HL-60 (cell line): ENCODE data around the gene MAP4.

ENCODE experiments used
- DNase-seq, 2 experiments: peaks; one replicate each; pipeline ENCODE4 v3.0.0-alpha.2; 2010 to 2020; ENCODE audit warnings: low read depth in 1 of 2, low spot score in 1 of 2
- H3K27ac ChIP-seq: fragments of 250-450 bp; sonication (Bioruptor Pico); replicated peaks from 2 replicates; pipeline ENCODE4 v1.5.1; 2020; ENCODE audit warnings: mild to moderate bottlenecking, moderate library complexity
- H3K27me3 ChIP-seq: fragments of 250-450 bp; sonication (Bioruptor Pico); 2 replicates; pipeline ENCODE4 v1.5.1; 2021; ENCODE audit warnings: mild to moderate bottlenecking, moderate library complexity; ENCODE audit not compliant: insufficient read depth, poor library complexity, severe bottlenecking
- H3K4me3 ChIP-seq: replicated peaks from 2 replicates; pipeline ENCODE4 v1.5.1; 2011; ENCODE audit warnings: mild to moderate bottlenecking, control low read depth, low read length; ENCODE audit not compliant: insufficient read depth
- CTCF ChIP-seq: IDR thresholded peaks from one replicate; pipeline ENCODE4 v1.5.1; 2011; ENCODE audit warnings: low read length, control low read depth, inconsistent platforms; ENCODE audit not compliant: insufficient read depth
- GABPA ChIP-seq: IDR thresholded peaks from 2 replicates; pipeline ENCODE4 v1.6.1; 2012; ENCODE audit warnings: low read depth
- POLR2AphosphoS5 ChIP-seq: IDR thresholded peaks from 2 replicates; pipeline ENCODE4 v1.6.1; 2012; ENCODE audit warnings: low read depth
- REST ChIP-seq: IDR thresholded peaks from 2 replicates; pipeline ENCODE4 v1.6.1; 2012; ENCODE audit warnings: low read depth; ENCODE audit not compliant: insufficient replicate concordance
- SPI1 ChIP-seq: IDR thresholded peaks from 2 replicates; pipeline ENCODE4 v1.6.1; 2012; ENCODE audit warnings: low read depth, mild to moderate bottlenecking, borderline replicate concordance

Gene MAP4

GRCh38 chr3:47940232-47940631 is 76.0 kb downstream of the MAP4 start:
- TF ChIP-seq REST (no peak), CTCF (no peak), SPI1 (no peak), GABPA (no peak), POLR2AphosphoS5 (no peak)
- no peak overlapping the region for H3K27ac ChIP-seq
- no peak for DNase-seq
- H3K4me3 ChIP-seq: no peak overlapping the region
- no peaks in the 10 kb centered on the region for H3K27me3 ChIP-seq

DNA sequence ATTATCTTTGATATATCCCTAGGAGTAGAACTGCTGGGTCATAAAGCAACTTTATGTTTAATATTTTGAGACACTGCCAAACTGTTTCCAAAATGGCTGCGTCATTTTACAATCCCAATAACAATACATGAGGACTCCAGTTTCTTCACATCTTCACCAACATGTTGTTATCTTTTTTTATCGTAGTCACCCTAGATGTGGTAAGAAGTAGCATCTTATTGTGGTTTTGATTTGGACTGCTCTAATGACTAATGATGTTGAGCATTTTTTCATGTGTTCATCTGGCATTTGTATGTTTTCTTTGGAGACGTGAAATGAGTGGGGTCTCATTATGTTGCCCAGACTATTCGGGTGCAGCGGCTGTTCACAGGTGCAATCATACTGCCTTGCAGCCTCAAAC is 83.8 kb downstream of the MAP4 start:
- Histone ChIP-seq H3K27ac (no peak overlapping the region), H3K27me3 (no peaks in the 10 kb centered on the region), H3K4me3 (no peak overlapping the region)
- TF ChIP-seq GABPA: no peak
- no peak for TF ChIP-seq POLR2AphosphoS5
- TF ChIP-seq CTCF: no peak
- TF ChIP-seq REST: no peak
- TF ChIP-seq SPI1: no peak
- DNase-seq: no peak

DNA sequence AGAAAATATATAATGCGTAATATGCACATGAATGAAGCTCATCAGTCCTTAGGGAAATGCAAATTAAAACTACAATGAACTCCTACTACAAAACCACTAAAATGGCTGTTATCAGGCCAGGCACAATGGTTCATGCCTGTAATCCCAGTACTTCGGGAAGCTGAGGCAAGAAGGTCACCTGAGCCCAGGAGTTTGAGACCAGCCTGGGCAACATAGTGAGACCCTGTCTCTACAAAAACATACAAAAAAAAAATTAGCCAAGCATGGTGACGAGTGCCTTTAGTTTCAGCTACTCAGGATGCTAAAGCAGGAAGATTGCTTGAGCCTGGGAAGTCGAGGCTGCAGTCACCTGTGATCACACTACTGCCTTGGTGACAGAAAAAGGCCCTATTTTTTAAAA is 85.2 kb downstream of the MAP4 start:
- Histone ChIP-seq H3K4me3 (no peak overlapping the region), H3K27me3 (no peaks in the 10 kb centered on the region), H3K27ac (no peak overlapping the region)
- DNase-seq: no peak
- no peak for TF ChIP-seq REST

DNA sequence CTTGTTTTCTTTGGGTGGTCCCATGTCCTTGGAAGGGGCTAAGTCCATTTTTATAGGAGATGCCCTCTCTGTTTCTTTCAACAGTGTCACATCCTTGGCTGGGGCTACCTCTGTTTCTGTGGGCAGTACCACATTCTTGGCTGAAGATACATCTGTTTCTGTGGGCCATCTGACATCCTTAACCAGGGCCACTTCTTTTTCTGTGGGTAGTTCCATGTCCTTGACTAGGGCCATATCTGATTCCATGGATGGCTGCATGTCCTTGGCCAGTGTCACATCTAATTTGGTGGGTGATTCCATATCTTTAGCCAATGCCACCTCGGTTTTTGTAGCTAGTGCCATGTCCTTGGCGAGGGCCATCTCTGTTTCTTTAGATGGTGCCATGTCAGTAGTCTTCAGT is 99.5 kb downstream of the MAP4 start:
- no peak overlapping the region for H3K4me3 ChIP-seq
- TF ChIP-seq GABPA (no peak), REST (no peak), SPI1 (no peak), CTCF (no peak), POLR2AphosphoS5 (no peak)
- no peak for DNase-seq
- no peak overlapping the region for H3K27ac ChIP-seq
- no peaks in the 10 kb centered on the region for H3K27me3 ChIP-seq
